GM18519 (cell line): ENCODE results near the gene MAP4K4.

Source experiments
- ATAC-seq: cut with Tn5 transposase; IDR thresholded peaks from one replicate; pipeline ENCODE4 v1.9.1; 2021; ENCODE audit warnings: mild to moderate bottlenecking, moderate library complexity; ENCODE audit not compliant: unreplicated experiment, low FRiP score

The MAP4K4 gene

GRCh38 chr2:101781326-101781725 is 83.8 kb downstream of the MAP4K4 start:
- no peak for ATAC-seq

- no peak for ATAC-seq
Measured at GRCh38 chr2:101781791-101782426, 84.4 kb downstream of the MAP4K4 start.

GRCh38 chr2:101782427-101782792 is 84.9 kb downstream of the MAP4K4 start:
- no peak for ATAC-seq

GRCh38 chr2:101787097-101787496 is 89.6 kb downstream of the MAP4K4 start:
- ATAC-seq, result no peak

DNA sequence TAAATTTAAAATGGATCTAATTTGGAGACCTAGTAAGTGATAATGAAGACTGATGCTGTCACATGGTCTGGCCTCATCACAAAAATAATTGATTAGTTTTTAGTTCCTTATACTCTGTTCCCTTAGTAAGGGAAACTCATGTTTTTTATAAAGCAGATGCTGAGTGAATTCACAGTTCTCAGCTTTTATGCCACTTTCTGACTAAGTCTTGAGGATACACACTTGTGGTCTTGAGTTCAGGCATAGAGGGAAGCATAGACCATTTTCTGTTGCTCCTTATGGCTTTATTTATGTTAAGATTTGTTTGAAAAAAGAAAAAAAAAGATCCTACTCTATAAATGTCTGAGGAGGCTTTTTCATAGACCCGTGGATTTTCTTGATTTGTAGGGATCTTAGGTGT is 91.1 kb downstream of the MAP4K4 start:
- no peak for ATAC-seq

GRCh38 chr2:101788995-101789970 is 91.8 kb downstream of the MAP4K4 start:
- ATAC-seq, result no peak

DNA sequence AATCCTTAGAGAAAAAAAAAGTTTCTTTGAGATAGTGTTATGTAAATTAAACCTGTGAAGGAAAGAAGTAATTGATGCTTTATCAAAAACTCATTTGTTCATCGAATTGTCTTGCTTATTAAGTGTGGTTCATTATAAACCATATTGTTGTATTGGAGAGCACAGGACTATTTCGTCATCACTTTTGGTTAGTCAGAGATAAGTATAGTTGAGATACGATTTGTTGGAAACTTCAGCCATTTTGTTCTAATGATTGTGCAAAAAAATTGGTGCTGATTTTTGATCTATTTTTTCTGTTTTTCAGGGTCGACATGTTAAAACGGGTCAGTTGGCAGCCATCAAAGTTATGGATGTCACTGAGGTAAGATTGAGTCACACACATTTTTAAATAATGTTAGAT is 92.9 kb downstream of the MAP4K4 start:
- no peak for ATAC-seq

- ATAC-seq, result no peak
Measured at GRCh38 chr2:101790857-101791256, 93.3 kb downstream of the MAP4K4 start.

- no peak for ATAC-seq
Measured at GRCh38 chr2:101792208-101792607, 94.7 kb downstream of the MAP4K4 start.

DNA sequence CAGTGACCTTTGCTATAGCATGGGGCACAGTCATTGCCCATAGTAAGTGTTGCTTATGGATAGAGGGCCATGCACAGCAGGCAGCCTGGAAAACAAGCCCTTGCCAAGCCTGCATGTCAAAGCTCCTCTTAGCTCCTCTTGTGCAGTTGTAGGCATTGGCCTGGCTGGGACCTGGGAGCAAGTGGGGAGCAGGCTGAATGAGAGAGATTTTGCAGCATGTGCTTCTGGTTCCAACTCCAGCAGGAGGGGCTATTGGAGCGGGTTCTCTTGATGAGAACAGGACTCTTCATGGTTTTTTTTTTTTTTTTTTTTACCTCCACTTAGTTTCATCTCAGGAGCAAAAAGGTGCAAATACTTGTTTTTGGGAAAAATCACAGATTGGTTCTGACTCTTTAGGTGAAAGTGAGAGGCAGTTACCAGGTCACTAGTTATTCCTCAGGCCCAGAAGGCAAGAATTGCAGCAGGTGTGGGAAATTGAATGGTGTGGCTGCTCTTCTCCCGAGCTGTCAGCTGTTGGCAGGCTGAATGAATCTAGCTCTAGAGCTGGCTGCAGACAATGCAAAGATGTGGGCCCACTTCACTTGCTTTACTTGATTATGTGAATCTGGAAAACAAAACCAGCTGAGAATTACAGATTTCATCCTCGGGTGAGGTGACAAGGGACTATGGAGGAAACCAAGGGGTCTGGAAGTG is 95.9 kb downstream of the MAP4K4 start:
- ATAC-seq, result no peak

DNA sequence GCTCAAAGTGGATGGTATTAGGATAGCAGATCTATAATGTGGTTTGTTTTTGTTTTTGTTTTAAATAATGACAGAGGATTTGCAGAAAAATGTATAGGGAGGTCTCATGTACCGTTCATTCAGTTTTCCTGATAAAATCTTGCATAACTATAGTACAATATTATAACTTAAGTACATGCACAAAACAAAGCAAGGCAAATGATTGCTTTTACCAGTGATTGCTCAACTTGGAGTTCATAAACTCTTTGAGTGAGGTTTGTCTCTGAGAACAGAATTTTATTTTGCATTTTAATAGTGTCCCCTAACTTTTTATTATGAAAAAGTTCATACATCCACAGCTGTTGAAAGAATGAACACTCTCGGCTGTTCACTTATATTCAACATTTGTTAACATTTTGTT is 96.6 kb downstream of the MAP4K4 start:
- no peak for ATAC-seq

- ATAC-seq, result no peak
Measured at GRCh38 chr2:101795033-101795432, 97.5 kb downstream of the MAP4K4 start.

- ATAC-seq, result no peak
Measured at GRCh38 chr2:101796825-101797600, 99.5 kb downstream of the MAP4K4 start.

- no peak for ATAC-seq
Measured at GRCh38 chr2:101801496-101801895, 104.0 kb downstream of the MAP4K4 start.

- ATAC-seq, result no peak
Measured at GRCh38 chr2:101802329-101802728, 104.8 kb downstream of the MAP4K4 start.

- ATAC-seq, result no peak
Measured at GRCh38 chr2:101803128-101803527, 105.6 kb downstream of the MAP4K4 start.

DNA sequence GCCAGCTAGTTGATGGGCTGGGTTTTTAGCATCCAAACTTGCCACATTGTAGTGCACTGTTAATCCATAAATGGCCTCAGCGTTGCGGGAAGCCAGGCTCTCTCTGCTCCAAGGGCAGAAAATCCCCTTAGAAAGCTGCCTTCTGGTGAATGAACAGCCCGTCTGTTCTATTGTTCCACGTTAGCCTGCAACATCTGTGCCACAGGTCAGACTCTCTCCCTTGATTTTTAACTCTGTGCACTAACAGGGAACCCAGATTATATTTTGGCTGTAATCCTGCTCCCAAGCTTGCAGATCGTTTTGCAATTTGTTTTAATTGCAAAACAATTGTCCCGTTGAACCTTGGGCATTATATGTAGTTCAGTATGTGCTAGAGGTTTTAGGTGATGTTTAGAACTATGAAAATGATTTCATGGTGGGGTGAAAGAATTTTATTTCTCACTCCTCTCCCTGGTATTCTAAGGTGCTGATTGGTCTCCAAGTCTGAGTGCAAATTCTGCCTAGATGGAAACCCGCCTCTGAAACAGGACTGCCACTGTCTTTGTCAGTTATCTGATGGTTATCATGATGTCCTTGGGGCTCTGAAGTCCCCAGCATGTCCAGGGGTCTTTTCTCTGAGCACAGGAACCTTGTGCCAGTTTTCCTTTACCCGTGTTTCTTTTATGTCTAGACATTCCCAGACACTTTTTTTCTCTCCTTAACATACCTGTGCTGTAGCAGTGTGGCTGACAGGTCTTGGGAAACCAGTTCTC is 106.6 kb downstream of the MAP4K4 start:
- ATAC-seq, result no peak

DNA sequence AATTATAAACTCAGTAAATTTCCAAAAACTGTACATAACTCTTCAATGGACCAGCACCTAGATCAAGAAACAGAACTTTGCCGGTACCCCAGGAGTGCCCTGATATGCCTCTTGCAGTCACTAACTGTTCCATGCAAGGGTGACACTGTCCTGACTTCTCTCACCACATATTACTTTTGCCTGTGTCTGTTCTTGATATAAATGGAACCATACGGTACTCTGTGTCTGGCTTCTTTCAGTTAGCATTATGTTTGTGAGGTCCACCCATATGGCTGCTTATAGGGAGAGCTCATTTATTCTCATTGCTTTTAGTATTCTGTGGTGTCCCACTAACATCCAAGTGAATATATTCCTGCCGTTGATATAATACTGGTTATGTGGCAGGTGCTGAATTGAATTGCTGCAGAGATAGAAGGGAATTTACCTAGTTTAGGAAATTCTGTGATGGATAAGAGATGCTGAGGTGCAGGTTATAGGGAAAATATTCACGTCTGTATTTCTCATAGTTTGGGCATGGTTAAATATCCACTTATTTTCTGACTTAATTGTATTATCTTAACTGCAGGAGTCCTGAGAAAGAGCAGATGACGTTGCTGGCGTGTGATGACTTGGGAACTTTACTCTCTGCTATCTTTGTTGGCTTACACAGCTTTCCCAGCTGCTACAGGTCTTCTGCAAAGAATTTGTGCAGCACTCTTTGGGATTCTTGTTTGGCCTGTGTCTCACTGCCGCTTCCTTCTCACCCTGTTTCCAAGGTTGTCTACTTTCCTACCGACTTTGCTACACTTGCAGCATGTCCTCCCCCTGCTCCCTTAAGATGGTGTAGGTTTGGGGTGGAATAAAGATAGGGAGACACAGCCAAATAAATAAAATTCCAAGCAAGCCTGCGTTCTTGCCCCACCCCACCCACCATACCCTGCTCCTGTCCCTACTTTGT is 107.9 kb downstream of the MAP4K4 start:
- ATAC-seq, result no peak

- no peak for ATAC-seq
Measured at GRCh38 chr2:101806123-101806522, 108.6 kb downstream of the MAP4K4 start.
